ENCODE data around the gene LGR4.

- TF ChIP-seq POLR2AphosphoS5 (IDR thresholded peaks at IDR 0.05) (no peak), CTCF (IDR thresholded peaks at IDR 0.05 in 8 of 11, conservative IDR thresholded peaks at IDR 0.05 in 3 of 11) (no peak), POLR2A (IDR thresholded peaks at IDR 0.05) (no peak)
Measured at GRCh38 chr11:27414644-27415043, 57.9 kb downstream of the LGR4 start.
